ENCODE data around the gene TMEM250. TPM values are rescaled to one million over a fixed set of nuclear protein-coding genes. Genes with fewer than 3 reads are reported as not detected.
A peak's percentile ranks its signal among the peaks of the same experiment; 100 is the strongest.
"Not testable (repeated sequence)": the region's sequence is repeated elsewhere in the genome, so short reads cannot be mapped to it uniquely, and the experiment has no call there.

The TMEM250 gene
- total RNA-seq, 1 experiment from 2014 or later, result 12.1 TPM

- DNase-seq (ENCODE audit: low read depth), result no peak
Measured at GRCh38 chr9:136111190-136111589, 7.5 kb downstream of the TMEM250 start.

- no peak for DNase-seq (ENCODE audit: low read depth)
Measured at GRCh38 chr9:136110082-136111061, 8.3 kb downstream of the TMEM250 start.

DNA sequence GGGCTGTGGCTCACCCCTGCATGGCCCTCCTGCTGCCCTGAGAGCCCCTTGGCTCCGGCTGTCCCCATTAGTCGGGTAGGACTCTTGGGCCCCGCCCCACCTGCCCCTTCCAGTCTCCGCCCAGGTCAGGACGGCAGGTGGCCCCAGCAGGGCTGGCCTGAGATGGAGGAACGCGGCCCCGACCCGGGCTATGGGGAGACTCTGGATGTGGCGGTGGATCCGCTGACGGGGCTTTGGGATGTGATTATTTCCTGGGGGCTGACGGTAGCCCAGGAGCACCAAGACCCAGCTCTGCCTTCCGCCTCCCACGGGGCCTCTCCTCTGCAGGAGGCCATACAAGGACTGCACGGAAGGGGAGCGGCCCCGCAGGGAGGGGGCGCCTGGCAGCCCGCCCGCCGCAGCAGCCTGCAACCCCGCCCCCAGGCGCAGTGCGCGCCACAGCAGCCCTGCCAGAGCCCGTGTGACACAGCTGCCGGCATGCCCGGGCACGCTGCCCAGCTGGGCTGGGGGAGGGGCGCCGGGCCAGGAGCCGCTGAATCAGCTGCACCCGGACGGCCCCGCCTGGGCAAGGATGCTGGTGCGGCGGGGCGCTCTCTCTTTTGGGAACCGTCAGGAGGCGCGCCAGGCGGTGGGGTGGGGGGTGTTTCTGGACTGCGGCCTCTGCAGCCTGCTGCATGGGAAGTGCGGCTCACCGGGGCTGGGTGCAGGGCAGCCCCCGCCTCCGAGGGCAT lies 9.2 kb downstream of the TMEM250 start:
- DNase-seq (ENCODE audit: low read depth), result peak; percentile 90

GRCh38 chr9:136108648-136109266 lies 9.9 kb downstream of the TMEM250 start:
- no peak for DNase-seq (ENCODE audit: low read depth)

- DNase-seq (ENCODE audit: low read depth), result no peak
Measured at GRCh38 chr9:136107953-136108647, 10.6 kb downstream of the TMEM250 start.

GRCh38 chr9:136107155-136107952 lies 11.3 kb downstream of the TMEM250 start:
- no peak for DNase-seq (ENCODE audit: low read depth)

DNA sequence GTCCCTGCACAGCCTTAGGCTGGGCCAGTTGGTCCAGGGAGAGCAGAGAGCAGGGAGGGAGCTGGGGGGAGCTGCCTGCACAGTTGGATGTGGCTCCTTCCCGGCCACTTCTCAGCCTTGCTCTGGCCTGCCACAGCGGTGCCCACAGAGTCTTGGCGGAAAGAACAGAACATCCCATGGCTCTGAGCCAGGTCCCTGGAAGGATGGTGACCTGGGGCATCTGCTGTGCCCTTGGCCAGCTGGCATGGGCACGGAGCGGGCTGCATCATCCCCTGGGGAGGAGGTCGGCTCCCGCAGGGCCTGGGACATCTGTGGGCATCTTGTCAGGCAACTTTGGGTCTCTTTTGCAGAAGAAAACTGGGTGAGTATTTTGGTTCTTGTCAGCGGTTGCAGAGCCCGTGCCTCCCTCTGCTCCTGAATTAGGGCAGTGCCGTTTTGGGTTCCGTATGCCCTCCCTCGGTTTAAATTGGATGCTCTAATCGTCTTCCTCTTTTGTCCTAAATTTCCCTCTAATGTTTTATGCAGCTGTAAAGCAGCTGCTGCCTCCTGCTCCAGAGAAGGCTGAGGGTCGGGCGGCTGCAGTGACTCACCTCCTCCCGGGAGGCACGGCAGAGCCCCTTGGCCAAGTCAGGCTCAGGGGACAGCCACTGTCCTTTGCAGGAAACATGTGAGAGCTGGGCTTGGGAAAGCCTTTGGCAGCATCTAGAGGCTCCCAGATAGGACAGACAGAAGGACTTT lies 13.1 kb downstream of the TMEM250 start:
- peak; percentile 70 for DNase-seq (ENCODE audit: low read depth)

DNA sequence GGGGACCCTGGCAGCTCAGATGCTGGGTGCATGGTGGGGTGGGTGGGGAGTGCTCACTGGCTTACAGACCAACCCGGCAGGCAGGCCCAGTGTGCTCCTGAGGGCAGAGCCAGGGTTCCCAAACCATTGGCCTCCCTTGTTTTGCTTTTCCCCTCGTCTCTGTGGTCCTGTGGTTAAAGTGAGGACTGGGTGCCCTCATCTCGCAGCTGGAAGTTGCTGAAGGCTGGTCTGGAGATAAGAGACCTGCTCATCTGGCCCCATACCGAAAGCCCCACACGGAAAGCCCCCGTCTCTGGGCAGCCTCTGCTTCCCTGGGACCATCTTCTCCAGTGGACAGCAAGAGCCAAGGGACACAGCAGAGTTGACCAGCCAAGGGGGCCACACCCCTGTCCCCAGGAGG lies 13.8 kb downstream of the TMEM250 start:
- no peak for DNase-seq (ENCODE audit: low read depth)

DNA sequence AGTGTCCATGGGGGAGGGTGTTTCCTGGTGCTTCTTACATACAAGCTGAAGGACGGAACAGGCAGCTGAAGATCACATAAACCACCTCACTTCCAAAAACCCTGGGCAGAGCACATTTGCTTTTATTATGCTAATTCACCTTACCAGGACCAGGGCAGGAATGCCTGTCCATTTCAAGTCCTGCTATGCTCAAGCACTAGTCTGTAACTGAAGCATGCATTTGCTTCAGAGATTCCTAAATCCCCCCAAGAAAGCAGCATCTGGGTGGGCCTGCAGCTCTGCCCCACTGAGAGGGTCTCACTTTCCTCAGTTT lies 14.2 kb downstream of the TMEM250 start:
- no peak for DNase-seq (ENCODE audit: low read depth)

DNA sequence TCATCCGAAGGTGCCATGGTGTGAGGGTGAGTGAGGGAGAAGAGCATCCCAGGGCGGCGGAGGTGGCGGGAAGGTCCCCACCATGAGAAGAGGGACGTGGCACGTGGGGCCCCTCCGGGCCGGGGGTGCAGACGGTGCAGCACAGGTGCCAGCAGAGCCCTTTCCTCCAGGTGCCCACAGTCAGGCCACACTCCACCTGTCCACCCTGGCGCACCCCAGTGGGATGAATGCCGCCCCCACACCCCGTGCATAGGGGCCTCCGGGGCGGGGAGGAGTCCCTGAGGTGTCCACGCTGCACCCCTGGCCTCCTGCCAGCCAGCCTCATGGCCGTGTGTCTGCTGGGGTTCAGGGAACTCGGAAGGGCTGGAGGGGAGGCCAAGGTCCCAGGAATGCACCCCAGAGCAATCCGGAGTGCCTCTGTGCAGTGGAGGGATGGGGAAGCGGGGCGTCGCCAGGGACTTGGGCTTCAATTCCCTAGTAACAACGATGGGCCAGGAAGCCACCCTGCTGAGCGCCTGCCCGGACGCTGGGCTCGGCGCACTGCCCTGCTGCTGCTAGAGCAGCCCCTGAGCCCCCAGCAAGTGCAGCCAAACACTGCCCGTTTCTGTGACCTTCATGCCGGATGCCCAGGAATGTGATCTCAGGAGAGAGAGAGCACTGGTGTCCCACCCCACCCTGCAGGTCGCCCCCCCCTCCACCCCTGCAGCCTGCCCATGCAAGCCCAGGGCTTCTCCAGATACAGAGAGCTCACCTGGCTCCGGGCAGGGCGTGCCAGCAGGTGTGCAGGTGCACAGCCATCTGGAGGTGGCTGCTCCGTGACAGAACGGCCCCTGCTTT lies 14.8 kb downstream of the TMEM250 start:
- DNase-seq (ENCODE audit: low read depth), result no peak

- not testable (repeated sequence) for DNase-seq (ENCODE audit: low read depth)
Measured at GRCh38 chr9:136101615-136102074, 17.0 kb downstream of the TMEM250 start.

DNA sequence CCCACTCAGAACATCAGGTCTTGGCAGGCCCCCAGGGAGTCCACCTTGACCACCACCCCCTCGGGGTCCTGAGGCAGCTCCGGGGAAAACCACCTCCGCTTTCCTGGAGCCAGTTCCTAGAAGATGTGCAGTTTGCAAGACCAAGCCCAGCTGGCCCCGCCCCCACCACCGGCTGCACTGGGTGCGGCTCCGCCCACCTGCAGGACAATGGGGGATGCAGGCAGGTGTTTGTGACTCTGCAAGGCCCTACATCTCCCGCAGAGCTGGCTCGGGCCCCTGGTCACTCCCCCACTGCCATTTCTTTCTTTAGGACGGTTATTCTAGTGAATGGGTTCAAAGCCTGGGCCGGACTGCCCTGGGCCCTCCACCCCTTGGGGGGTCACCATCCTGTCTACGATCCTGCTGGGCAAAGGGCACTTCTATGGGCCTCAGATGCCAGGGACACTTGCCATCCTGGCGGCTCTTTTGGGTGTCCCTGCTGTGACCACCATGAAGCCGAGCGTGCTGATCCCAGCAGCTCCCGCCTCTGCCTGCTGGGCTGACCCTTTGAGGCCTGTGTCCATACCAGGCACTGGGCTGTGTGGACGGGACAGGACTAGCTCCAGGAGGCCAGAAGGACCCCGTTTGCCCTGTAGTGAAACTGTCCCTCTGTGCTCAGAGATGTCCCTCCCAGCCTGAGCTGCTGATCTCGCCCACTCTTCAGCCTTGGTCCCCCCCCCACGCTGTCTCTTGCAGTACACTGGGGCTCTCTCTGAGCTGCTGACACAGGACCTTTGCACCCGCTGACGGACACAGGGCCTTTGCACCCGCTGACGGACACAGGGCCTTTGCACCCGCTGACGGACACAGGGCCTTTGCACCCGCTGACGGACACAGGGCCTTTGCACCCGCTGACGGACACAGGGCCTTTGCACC lies 17.7 kb downstream of the TMEM250 start:
- no peak for DNase-seq (ENCODE audit: low read depth)

GRCh38 chr9:136099542-136099941 lies 19.1 kb downstream of the TMEM250 start:
- no peak for DNase-seq (ENCODE audit: low read depth)

DNA sequence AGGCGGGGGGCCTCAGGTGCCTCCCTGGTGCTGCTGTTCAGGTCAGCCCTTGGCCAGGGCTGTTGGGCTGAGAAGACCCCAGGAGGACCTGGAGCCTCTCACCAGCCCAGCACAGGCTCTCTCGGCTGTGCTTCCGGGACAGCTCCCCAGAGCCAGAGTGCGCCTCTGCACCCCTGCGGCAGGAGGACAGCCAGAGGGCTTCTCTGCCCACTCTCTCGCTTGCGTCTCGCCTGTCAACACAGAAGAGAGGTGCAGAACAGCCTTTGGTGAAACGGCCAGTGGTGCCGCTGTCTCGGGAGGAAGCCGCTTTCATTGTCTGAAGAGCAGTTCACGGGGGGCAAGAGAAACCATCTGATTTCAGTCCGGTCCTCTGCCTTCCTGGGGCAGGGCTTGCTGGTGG lies 19.8 kb downstream of the TMEM250 start:
- DNase-seq (ENCODE audit: low read depth), result no peak

- DNase-seq (ENCODE audit: low read depth), result no peak
Measured at GRCh38 chr9:136098210-136098609, 20.5 kb downstream of the TMEM250 start.

GRCh38 chr9:136096505-136097001 lies 22.1 kb downstream of the TMEM250 start:
- DNase-seq (ENCODE audit: low read depth), result no peak

DNA sequence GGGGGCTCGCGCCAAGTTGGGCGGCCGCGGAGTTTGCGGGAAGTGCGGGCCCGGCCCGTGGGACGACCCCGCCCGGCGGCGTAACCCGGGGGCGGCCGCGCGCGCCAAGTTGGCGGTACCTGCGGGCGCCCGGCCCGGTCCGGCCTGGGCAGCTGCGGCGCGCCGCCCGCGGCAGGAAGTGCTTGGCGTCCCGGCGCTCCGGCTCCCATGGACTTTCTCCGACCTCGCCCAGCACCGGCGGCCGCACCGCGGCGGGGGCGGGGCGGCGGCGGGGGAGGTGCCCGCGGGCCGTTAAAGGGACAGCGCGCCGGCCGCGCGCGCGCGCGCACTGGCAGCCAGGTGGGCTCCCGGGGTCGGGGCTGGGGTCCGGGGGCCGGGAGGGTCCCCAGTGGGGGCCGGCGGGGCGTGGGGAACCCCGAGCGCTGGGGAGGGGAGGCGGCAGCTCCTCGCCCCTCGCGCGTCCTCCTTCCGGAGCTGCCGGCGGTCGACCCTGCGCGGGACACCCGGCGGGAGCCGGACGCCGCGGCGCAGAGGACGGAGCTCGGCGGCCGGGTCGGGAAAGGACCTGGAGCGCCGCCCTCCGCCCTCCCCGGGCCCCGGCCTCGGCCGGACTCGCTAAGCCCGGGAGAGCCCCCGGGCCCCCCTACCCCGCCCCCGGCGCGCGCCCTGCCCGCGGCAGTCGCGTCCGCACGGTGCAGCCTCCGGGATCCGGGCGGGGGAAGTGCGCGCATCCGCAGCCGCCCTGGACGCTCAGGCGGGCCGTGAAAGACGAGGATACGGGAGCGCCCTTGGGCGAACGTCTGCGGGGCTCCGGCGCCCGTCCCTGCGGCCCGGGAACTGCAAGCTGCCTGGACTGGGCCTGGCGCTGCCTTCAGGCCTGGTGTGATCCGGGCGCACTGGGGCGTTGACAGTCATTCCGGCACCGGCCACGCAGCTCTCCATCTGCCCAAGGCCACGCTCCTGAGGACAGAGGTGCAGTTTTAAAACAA lies 23.3 kb downstream of the TMEM250 start, which contains the start of gene NACC2:
Gene NACC2 (minus strand): TSS at position 220 of the 989 bp plus-strand sequence. CDS start 44,768 bp downstream, outside the sequence.
- DNase-seq (ENCODE audit: low read depth), result peak; percentile 66
